HG03520 (cell line): ENCODE measurements around the gene NRXN3.

Source experiments
- ATAC-seq: cut with Tn5 transposase; IDR thresholded peaks from one replicate; pipeline ENCODE4 v1.9.1; 2021; ENCODE audit warnings: mild to moderate bottlenecking, moderate library complexity; ENCODE audit not compliant: unreplicated experiment

The NRXN3 gene

GRCh38 chr14:79426103-79426755, 1256.1 kb downstream of the NRXN3 start:
- ATAC-seq, result no peak

GRCh38 chr14:79432640-79433039, 1262.5 kb downstream of the NRXN3 start:
- ATAC-seq, result no peak

GRCh38 chr14:79436335-79436734, 1266.2 kb downstream of the NRXN3 start:
- no peak for ATAC-seq

- ATAC-seq, result no peak
These were observed 1267.8 kb downstream of the NRXN3 start for GRCh38 chr14:79437951-79438350.

GRCh38 chr14:79438696-79439342, 1268.6 kb downstream of the NRXN3 start:
- no peak for ATAC-seq

DNA sequence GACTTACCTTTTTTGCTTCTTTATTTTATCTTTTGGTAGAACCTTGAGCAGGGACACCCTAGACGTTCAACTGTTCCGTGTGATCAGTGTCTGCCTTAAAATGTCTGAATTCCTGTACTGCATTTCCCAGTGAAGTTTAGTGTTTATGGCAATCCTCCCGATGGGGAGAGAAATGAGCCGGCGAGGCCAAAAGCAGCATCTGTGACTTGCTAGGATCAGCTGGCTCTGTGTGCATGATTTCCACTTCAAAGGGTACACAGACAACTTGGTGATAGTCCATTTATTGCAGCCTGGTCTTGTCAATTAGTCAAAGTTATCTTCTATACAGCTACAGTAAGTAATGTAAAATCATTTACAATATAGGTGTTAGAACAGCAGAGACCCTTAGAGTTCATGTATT, 1272.6 kb downstream of the NRXN3 start:
- ATAC-seq, result no peak

DNA sequence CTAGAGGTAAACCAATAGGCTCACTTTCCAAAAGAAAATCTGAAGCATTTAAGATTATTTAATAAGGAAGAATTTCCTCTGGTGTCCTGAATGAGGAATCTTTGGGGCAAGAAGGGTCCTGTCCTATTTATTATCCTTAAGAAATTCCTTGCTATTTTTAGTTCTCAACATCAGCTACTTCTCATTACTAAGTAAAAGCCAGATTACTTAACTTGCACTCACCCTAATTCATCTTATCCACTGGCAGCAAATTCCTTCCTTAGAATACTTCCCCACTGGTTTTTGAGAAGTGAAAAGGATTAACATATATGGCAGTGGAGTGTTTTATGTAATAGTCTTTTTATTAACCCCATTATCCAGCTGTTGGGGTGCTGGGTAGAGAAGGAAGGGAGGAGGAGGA, 1273.4 kb downstream of the NRXN3 start:
- no peak for ATAC-seq

DNA sequence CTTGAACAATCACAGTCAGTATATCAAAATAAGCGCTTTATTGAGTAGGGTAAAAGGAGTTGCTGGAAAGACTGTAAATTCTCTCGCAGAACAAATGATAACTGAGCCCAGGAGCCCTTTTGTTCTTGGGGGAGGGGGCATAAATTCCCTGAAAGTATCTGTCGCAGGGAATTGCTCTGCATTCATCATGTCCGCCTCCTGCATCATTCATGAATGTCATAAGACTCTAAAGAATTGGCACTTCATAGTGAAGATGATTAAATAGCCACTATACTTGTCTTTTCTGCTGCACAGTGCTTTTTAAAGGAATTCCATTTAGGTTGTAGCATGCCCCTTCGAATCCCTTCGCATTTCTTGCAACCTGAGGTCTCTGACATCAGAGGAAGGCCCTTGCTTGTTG, 1278.8 kb downstream of the NRXN3 start:
- ATAC-seq, result no peak

DNA sequence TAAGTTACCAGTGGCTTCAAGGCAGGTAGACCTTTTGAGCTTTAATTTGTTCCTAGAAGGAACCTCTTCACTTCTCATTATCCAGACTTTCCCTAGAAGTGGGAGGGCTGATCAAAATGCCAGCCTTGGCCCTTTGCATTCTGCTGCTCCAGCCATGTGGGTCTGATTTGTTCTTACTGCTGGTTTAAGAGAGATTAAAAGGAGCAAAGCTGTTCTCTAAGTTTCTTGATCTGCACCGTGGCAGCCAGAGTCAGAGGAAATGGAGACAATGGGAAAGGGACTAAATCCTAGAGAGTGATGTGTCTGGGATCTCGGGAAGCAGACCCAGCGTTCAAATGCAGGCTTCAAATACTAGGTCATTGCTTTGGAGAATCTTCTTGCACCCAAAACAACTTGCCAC, 1281.4 kb downstream of the NRXN3 start:
- ATAC-seq, result no peak

- no peak for ATAC-seq
These were observed 1283.1 kb downstream of the NRXN3 start for GRCh38 chr14:79453276-79453675.

GRCh38 chr14:79464468-79464867, 1294.3 kb downstream of the NRXN3 start:
- ATAC-seq, result no peak

DNA sequence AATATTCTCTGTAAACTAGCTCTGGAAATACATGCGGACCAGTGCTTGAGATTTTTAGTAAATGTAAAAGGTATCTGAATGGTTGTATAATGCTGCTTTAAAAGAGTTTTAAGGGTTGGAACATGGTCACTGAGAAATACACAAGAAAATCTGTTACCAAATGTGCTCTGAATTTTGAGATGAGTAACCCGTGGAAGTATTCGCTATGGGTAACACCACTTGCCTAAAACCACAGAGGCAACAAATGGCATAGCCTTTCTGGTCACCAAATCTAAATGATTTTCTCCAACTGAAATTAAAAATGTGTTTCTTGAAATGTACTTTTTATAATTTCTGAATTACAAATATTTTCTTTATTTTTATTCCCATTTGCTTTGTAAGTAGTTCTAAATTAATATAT, 1295.5 kb downstream of the NRXN3 start:
- ATAC-seq, result no peak

DNA sequence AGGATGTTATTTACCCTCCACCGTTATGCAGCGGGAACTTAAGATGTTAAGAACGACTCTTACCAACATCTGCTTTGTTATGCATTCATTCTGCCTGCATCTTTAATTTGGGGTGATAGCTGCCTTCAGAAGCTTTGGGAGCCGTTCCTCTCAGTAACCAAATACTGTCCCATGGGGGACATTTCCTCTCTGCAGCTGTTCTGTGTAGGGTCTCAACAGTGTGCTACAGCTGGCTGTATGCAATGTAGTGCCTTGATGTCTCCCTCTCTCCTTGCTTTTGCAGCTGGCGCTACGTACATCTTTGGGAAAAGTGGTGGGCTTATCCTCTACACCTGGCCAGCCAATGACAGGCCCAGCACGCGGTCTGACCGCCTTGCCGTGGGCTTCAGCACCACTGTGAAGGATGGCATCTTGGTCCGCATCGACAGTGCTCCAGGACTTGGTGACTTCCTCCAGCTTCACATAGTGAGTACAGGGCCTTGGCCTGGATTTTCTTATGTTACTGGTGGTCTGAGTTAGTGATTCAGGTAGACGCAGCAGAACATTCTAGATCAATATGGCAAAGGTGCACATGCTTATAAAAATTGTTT, 1296.9 kb downstream of the NRXN3 start:
- ATAC-seq, result no peak

- ATAC-seq, result no peak
These were observed 1297.7 kb downstream of the NRXN3 start for GRCh38 chr14:79467835-79468234.

DNA sequence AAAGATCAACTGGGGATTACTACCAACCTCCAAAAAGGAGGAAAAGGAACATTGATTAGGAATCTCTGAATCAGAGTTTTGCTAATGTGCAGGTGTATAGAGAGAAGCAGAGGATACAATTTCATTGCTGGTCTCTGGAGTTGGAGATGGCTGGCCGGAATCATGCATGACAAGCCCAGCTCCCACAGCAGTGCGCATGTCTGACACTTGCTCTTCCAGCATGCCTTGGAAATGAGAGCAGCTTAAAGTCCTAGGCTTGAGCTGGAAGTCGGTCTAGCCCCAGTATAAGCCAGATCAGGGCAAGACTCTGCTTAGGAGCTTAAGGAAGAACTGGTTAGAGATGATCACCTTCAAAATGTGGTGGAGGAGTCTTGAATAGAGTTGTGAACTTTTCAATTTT, 1298.3 kb downstream of the NRXN3 start:
- no peak for ATAC-seq

DNA sequence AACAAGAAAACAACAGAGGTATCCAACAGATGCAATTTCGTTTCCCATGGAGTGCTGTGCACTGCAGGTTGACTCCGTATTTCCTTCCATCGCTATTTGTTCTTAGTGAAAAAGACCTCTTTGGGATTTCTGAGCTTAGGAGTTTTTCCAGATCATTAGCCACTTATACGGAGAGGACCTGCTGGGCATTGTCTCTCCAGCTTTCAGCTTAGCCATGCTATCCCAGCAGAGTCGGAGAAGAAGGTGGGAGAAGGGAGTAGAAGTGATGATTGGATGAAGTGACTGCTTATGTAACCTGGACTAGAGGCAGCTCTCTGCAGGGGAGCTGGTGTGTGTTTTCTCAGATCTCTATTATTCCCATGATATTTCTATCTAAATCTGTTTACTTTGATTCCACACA, 1303.5 kb downstream of the NRXN3 start:
- no peak for ATAC-seq

- no peak for ATAC-seq
These were observed 1305.8 kb downstream of the NRXN3 start for GRCh38 chr14:79475887-79476532.

GRCh38 chr14:79476552-79476951, 1306.4 kb downstream of the NRXN3 start:
- ATAC-seq, result no peak

DNA sequence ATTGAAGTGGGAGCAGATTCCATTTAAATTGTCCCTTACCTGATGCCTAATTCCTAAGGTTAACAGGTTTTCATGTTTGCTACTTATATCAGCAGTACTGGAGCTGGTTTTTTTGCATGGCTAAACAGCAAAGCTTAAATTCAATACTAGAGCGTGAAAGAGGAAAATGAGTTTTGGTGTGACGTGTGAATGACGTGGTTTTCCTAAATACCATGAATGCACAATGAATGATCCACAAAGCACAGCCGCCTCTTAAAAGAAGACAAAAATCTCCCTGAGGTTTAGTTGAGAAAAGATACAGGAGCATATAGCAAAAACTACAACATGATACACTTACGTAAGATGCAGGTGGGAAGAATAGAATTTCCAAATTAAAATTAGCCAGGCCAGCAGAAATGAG, 1310.0 kb downstream of the NRXN3 start:
- no peak for ATAC-seq

DNA sequence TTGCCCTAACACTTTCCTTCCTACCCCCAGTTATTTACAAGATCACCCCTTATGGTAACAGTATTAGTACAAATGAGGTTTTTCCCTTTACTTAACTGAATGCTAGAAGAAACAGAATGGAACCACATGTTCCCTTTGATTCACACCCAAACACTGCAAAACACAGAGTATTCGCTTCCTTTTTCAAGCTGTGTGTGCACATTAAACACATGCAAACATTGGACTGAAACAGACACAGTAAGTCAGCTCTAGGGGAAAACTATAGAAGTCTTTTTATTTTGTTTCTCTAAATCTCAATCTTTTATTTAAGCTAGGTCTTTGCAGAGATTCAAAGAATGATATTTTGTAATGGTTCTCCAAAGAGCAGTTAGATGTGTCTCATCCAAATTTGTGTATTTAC, 1312.7 kb downstream of the NRXN3 start:
- ATAC-seq, result no peak

DNA sequence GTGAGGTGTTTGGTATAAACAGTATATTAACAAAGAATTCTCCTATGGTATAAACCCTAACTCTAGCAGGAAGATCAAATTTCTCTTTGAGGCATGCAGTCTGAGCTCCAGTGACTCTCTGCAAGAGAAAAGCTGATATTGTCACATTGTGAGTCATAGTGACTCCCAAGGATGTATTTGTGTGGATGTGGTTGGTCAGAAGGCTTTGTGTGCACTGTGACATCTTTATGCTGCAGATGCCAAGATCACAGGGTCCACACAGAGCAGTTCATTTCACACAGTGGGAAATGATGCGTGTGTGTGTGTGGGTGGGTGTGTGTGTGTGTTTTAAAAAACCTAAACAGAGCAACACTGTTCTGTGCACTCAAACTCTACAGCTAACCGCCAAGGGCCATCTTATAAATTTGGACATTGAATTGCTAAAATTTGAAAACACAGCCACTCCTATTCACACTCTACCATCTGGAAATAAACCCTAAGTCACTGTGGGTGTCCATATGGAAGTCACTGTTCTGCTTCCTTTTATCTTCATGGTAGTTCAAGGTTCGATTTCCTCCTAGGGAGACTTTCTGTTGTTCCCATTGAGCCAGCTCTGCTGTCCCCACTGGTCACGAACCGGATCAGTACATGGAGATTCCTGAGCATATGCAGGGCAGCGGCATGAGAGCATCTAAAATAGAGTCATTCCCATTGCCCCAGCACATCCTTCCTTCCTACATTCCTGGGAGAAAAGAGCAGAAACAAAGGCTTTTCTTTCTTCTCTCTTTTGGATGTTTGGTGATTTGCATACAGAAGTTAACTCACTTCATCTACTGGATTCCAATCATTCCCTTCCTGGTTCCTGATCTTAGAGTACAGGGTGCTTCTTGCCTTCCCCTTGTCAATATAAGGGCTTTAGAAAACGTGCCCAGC, 1313.6 kb downstream of the NRXN3 start:
- no peak for ATAC-seq
